Activated B cell treated with CpG ODN at 0.5 μM for 24 hours (primary cell): ENCODE results near the gene TMPRSS13. TPM values are rescaled to one million over a fixed set of nuclear protein-coding genes. Genes with fewer than 3 reads are reported as not detected.
"Not testable (repeated sequence)": the region's sequence is repeated elsewhere in the genome, so short reads cannot be mapped to it uniquely, and the experiment has no call there.

Experiments used
- ATAC-seq: fragments of 200-7000 bp; cut with Tn5 transposase; one replicate; pipeline ENCODE4 v1.10.0; 2021; ENCODE audit warnings: low read depth, mild to moderate bottlenecking, moderate library complexity
- CTCF ChIA-PET: fragments of 350-600 bp; sonication (Branson Sonifier 250); formaldehyde crosslinking; loops from one replicate; lab custom pipeline; 2021; ENCODE audit warnings: antibody characterized with exemption; lab: Charles Lee
- POLR2A ChIA-PET: fragments of 350-600 bp; sonication (Branson Sonifier 250); formaldehyde crosslinking; loops from one replicate; lab custom pipeline; 2021; ENCODE audit warnings: antibody characterized with exemption; lab: Charles Lee
- DNase-seq: peaks from one replicate; pipeline ENCODE4 v3.0.0; 2022
- H3K27ac Mint-ChIP-seq: one replicate; pipeline ENCODE4 v1.8.0; 2020; ENCODE audit warnings: mixed read lengths
- H3K27me3 Mint-ChIP-seq: one replicate; pipeline ENCODE4 v1.8.0; 2021; ENCODE audit warnings: mixed read lengths
- H3K36me3 Mint-ChIP-seq: one replicate; pipeline ENCODE4 v1.8.0; 2021; ENCODE audit warnings: low read depth, mixed read lengths
- H3K4me1 Mint-ChIP-seq: one replicate; pipeline ENCODE4 v1.8.0; 2021; ENCODE audit warnings: mixed read lengths
- H3K4me3 Mint-ChIP-seq: one replicate; pipeline ENCODE4 v1.8.0; 2020; ENCODE audit warnings: mild to moderate bottlenecking, mixed read lengths
- H3K9me3 Mint-ChIP-seq: one replicate; pipeline ENCODE4 v1.8.0; 2020; ENCODE audit warnings: mixed read lengths
- intact Hi-C: fragments of 100-400 bp; cut with micrococcal nuclease; formaldehyde crosslinking; loops from one replicate; pipeline ENCODE4 v1.15.1; 2024
- total RNA-seq: library from RNA; stranded (reverse); gene quantifications from 2 replicates; pipeline ENCODE4 v1.2.3, GENCODE V29; 2022
- TF ChIP-seq, protein P1 (sequence below): fragments of 200-600 bp; IDR thresholded peaks from one replicate; pipeline ENCODE4 v1.8.0; 2022; ENCODE audit warnings: antibody characterized with exemption, mild to moderate bottlenecking

TMPRSS13 gene
- total RNA-seq, result 3.4 and 3.7 TPM in 2 replicates

DNA sequence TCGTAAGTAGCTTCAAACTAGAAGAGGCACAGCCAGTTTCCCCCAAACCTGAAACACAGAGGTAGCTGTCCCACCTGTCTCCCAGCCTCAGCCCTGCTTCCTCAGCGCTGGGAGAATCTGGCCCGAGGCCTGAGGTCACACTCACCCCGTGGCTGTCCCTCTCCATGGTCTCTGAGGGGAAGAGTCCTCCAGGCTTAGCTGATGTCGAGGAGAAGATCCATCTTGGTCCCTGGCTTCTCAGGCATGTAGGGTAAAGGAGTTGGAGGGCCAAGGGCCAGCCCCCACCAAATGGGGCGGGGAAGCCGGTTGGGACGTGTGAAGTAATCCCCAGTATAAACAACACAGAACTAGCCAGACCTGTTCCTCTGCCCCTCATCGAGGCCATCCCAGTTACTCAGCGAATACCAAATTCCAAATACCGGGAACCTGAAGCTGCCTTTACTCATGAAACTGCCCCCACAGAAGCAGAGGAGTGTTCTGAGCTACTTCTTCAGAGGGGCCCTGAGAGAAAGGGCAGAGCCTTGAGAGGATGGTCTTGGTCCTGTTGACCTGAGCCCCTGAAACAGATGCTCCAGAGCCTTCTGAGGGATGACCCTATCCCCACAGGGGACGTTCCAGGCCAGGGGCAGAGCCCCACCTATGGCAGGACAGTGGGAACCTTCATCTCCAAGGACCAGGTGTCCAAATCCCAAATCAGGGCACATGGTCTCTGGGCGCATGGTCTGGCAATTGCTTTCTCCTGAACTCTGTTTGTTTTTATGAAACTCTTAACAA, at the start of gene TMPRSS13:
Gene TMPRSS13, minus strand, starts transcription at position 261 of the 774 bp plus-strand sequence. Its CDS starts 95 bp downstream, at position 166.
- POLR2A ChIA-PET, result no interaction called here
- Mint-ChIP-seq H3K27ac (no peak within 1 kb of the TSS), H3K36me3 (no peaks in the 10 kb centered on the region), H3K9me3 (no peaks in the 10 kb centered on the region), H3K4me3 (no peak within 1 kb of the TSS), H3K27me3 (peaks cover 2% of the 10 kb centered on the region), H3K4me1 (peaks cover 14% of the 10 kb centered on the region)
- ATAC-seq (no peak), DNase-seq (no peak)
- CTCF ChIA-PET, result interaction anchor here (0.6 to 2.2 kb wide), 2 partner anchors 17 to 503 kb away, joined by 3 to 8 read pairs; no protein-coding TSS in a partner anchor
- TF ChIP-seq, protein P1, sequence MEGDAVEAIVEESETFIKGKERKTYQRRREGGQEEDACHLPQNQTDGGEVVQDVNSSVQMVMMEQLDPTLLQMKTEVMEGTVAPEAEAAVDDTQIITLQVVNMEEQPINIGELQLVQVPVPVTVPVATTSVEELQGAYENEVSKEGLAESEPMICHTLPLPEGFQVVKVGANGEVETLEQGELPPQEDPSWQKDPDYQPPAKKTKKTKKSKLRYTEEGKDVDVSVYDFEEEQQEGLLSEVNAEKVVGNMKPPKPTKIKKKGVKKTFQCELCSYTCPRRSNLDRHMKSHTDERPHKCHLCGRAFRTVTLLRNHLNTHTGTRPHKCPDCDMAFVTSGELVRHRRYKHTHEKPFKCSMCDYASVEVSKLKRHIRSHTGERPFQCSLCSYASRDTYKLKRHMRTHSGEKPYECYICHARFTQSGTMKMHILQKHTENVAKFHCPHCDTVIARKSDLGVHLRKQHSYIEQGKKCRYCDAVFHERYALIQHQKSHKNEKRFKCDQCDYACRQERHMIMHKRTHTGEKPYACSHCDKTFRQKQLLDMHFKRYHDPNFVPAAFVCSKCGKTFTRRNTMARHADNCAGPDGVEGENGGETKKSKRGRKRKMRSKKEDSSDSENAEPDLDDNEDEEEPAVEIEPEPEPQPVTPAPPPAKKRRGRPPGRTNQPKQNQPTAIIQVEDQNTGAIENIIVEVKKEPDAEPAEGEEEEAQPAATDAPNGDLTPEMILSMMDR, result no peak
- intact Hi-C loops, result no loop called here

DNA sequence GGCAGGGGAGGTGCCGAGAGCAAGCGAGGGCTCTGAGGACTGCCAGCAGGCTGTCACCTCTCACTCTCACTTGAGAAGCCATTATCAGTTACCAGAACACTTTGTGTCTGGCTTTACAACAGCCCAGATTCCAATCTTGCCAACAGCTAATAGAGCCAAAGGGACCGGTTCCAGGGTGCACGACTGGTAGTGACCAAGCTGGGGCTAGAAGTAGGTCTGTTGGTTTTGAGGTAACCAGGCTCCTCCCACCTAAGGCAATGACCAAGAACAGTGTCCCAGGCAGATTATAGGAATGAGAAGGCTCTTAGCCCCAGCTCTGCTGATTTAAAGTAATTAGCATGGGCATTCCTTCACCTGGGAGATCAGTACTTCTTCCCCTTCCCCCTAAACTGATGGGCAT, 49.8 kb upstream of the TMPRSS13 start:
- peak overlapping the region; percentile 87 for H3K27ac Mint-ChIP-seq
- POLR2A ChIA-PET, result interaction anchor here (0.5 to 41.6 kb wide), 11 partner anchors 8 to 1184 kb away, joined by 3 to 1422 read pairs (median 4); partner anchors contain the start of gene IL10RA
- no peaks in the 10 kb centered on the region for H3K27me3 Mint-ChIP-seq
- H3K36me3 Mint-ChIP-seq, result peaks cover 10% of the 10 kb centered on the region
- no peak for DNase-seq
- H3K4me3 Mint-ChIP-seq, result peak overlapping the region; percentile 64
- TF ChIP-seq, protein P1, result no peak
- H3K9me3 Mint-ChIP-seq, result no peaks in the 10 kb centered on the region
- CTCF ChIA-PET, result interaction anchor here (2.3 to 3.9 kb wide), 3 partner anchors 28 to 73 kb away, joined by 15 to 25 read pairs (median 19); no protein-coding TSS in a partner anchor
- peaks cover 73% of the 10 kb centered on the region for H3K4me1 Mint-ChIP-seq
- no peak for ATAC-seq
- intact Hi-C loops, result no loop called here

DNA sequence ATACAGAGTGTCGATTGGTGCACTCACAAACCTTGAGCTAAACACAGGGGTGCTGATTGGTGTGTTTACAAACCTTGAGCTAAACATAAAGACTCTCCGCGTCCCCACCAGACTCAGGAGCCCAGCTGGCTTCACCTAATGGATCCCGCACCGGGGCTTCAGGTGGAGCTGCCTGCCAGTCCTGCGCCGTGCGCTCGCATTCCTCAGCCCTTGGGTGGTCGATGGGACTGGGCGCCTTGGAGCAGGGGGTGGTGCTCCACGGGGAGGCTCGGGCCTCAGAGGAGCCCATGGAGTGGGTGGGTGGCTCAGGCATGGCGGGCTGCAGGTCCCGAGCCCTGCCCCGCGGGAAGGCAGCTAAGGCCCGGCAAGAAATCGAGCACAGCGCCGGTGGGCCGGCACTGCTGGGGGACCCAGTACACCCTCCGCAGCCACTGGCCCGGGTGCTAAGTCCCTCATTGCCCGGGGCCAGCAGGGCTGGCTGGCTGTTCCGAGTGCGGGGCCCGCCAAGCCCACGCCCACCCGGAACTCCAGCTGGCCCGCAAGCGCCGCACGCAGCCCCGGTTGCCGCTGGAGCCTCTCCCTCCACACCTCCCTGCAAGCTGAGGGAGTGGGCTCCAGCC, 49.2 kb upstream of the TMPRSS13 start:
- intact Hi-C loops, ATAC-seq, H3K36me3 Mint-ChIP-seq, H3K4me3 Mint-ChIP-seq, DNase-seq, H3K9me3 Mint-ChIP-seq, H3K27ac Mint-ChIP-seq, H3K27me3 Mint-ChIP-seq: not testable (repeated sequence)
- CTCF ChIA-PET, result interaction anchor here (2.3 to 3.9 kb wide), 3 partner anchors 27 to 74 kb away, joined by 15 to 25 read pairs (median 19); no protein-coding TSS in a partner anchor
- H3K4me1 Mint-ChIP-seq, result peaks cover 70% of the 10 kb centered on the region
- POLR2A ChIA-PET, result interaction anchor here (2.4 to 41.6 kb wide), 4 partner anchors 9 to 73 kb away, joined by 22 to 1422 read pairs (median 500); partner anchors contain the start of gene IL10RA

DNA sequence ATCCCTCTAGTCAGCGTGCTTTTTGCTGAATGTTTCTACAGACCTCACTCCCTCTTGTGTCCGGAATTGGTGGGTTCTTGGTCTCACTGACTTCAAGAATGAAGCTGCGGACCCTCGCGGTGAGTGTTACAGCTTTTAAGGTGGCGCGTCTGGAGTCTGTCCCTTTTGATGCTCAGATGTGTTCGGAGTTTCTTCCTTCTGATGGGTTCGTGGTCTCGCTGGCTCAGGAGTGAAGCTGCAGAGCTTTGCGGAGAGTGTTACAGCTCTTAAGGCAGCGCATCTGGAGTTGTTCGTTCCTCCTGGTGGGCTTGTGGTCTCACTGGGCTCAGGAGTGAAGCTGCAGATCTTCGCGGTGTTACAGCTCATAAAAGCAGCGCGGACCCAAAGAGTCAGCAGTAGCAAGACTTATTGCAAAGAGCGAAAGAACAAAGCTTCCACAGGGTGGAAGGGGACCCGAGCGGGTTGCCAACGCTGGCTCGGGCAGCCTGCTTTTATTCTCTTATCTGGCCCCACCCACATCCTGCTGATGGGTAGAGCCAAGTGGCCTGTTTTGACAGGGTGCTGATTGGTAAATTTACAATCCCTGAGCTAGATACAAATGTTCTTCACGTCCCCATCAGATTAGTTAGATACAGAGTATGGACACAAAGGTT, 48.5 kb upstream of the TMPRSS13 start:
- H3K36me3 Mint-ChIP-seq, ATAC-seq, H3K27me3 Mint-ChIP-seq, DNase-seq, H3K27ac Mint-ChIP-seq, H3K4me3 Mint-ChIP-seq, H3K9me3 Mint-ChIP-seq, intact Hi-C loops: not testable (repeated sequence)
- ChIA-PET CTCF (interaction anchor here (1.0 to 3.9 kb wide), 2 partner anchors 31 to 75 kb away, joined by 3 to 19 read pairs; no protein-coding TSS in a partner anchor), POLR2A (interaction anchor here (7.9 to 41.6 kb wide), 3 partner anchors 9 to 27 kb away, joined by 69 to 1422 read pairs (median 930); partner anchors contain the start of gene IL10RA)
- H3K4me1 Mint-ChIP-seq, result peaks cover 67% of the 10 kb centered on the region

DNA sequence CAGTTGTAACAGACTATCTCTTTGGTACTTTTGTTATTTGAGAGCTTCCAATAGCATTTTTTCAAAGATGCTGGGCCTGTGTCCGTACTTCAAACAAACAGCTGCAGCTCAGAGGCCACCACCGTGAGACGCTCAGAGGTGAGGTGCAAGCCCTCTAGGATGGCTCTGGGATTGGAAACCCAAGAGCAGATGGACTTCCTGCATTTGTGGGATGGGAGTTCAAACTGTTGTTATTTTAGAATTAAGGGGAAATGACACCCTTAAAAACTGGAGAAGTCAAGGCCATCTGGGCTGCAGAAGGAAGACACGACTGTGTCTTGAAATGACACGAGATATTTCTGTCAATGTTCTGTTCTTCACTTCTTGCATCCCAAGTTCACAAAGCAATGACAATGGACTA, 47.8 kb upstream of the TMPRSS13 start:
- ATAC-seq, result no peak
- no peak overlapping the region for H3K27ac Mint-ChIP-seq
- CTCF ChIA-PET, result interaction anchor here (1.0 to 3.9 kb wide), 2 partner anchors 30 to 76 kb away, joined by 3 to 19 read pairs; no protein-coding TSS in a partner anchor
- H3K27me3 Mint-ChIP-seq, result no peaks in the 10 kb centered on the region
- no peaks in the 10 kb centered on the region for H3K9me3 Mint-ChIP-seq
- peaks cover 7% of the 10 kb centered on the region for H3K36me3 Mint-ChIP-seq
- DNase-seq, result no peak
- TF ChIP-seq, protein P1, result no peak
- no peak overlapping the region for H3K4me3 Mint-ChIP-seq
- POLR2A ChIA-PET, result interaction anchor here (7.9 to 41.6 kb wide), 3 partner anchors 10 to 28 kb away, joined by 69 to 1422 read pairs (median 930); partner anchors contain the start of gene IL10RA
- H3K4me1 Mint-ChIP-seq, result peaks cover 62% of the 10 kb centered on the region
- intact Hi-C loops, result no loop called here
